ENCODE measurements around the gene CCDC112.
"Not testable (repeated sequence)": the region's sequence is repeated elsewhere in the genome, so short reads cannot be mapped to it uniquely, and the experiment has no call there.

Gene CCDC112

GRCh38 chr5:115260248-115260647 lies 36.2 kb downstream of the CCDC112 start:
- DNase-seq = no peak

- DNase-seq = no peak
Observed at GRCh38 chr5:115257981-115258380, 38.5 kb downstream of the CCDC112 start.

GRCh38 chr5:115249379-115249778 lies 47.1 kb downstream of the CCDC112 start:
- not testable (repeated sequence) for DNase-seq

GRCh38 chr5:115246361-115246991 lies 50.0 kb downstream of the CCDC112 start:
- no peak for DNase-seq

GRCh38 chr5:115243412-115243811 lies 53.0 kb downstream of the CCDC112 start:
- no peak for DNase-seq

- DNase-seq = no peak
Observed at GRCh38 chr5:115241881-115242642, 54.4 kb downstream of the CCDC112 start.

- DNase-seq = no peak
Observed at GRCh38 chr5:115237066-115237465, 59.4 kb downstream of the CCDC112 start.

- DNase-seq = no peak
Observed at GRCh38 chr5:115236599-115236998, 59.9 kb downstream of the CCDC112 start.

- DNase-seq = no peak
Observed at GRCh38 chr5:115231598-115231997, 64.9 kb downstream of the CCDC112 start.

GRCh38 chr5:115229606-115230005 lies 66.8 kb downstream of the CCDC112 start:
- DNase-seq = no peak

- DNase-seq = no peak
Observed at GRCh38 chr5:115227281-115227680, 69.2 kb downstream of the CCDC112 start.
